ENCODE data around the gene TAF10.

Gene TAF10

DNA sequence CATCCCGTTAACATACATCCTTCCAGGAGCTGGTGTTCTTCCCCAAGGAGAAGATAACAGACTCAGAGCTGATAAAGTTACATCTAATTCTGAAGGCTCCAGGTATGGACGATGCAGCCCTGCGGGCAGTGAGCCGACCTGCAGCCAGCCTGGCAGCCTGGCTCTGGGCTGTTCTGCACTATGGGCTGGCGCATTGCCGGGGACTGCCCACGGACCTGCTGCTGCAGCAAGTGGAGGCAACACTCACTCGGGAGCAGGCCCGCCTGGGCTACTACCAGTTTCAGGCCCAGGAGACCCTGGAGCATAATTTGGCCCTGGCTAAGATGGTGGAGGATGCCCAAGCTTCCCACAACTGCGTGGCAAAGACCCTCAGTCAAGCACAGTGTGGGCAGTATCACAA is 48.3 kb downstream of the TAF10 start:
- no peak for DNase-seq (ENCODE audit: low spot score)
- TF ChIP-seq, protein P1, sequence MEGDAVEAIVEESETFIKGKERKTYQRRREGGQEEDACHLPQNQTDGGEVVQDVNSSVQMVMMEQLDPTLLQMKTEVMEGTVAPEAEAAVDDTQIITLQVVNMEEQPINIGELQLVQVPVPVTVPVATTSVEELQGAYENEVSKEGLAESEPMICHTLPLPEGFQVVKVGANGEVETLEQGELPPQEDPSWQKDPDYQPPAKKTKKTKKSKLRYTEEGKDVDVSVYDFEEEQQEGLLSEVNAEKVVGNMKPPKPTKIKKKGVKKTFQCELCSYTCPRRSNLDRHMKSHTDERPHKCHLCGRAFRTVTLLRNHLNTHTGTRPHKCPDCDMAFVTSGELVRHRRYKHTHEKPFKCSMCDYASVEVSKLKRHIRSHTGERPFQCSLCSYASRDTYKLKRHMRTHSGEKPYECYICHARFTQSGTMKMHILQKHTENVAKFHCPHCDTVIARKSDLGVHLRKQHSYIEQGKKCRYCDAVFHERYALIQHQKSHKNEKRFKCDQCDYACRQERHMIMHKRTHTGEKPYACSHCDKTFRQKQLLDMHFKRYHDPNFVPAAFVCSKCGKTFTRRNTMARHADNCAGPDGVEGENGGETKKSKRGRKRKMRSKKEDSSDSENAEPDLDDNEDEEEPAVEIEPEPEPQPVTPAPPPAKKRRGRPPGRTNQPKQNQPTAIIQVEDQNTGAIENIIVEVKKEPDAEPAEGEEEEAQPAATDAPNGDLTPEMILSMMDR (conservative IDR thresholded peaks at IDR 0.05; ENCODE audit: low read depth) = no peak
- ChIA-PET POLR2A (ENCODE audit: low non-redundant PET) (no interaction called here), CTCF (interaction anchor here (1.3 kb wide), 1 partner anchor 33 kb away, joined by 3 read pairs; no protein-coding TSS in a partner anchor)
- no peak overlapping the region for H3K27ac ChIP-seq

GRCh38 chr11:6563121-6563619 is 48.8 kb downstream of the TAF10 start:
- no peak for DNase-seq (ENCODE audit: low spot score)
- no peak overlapping the region for H3K27ac ChIP-seq
- ChIA-PET POLR2A (ENCODE audit: low non-redundant PET) (no interaction called here), CTCF (interaction anchor here (1.3 kb wide), 1 partner anchor 32 kb away, joined by 3 read pairs; no protein-coding TSS in a partner anchor)
- TF ChIP-seq, protein P1 (conservative IDR thresholded peaks at IDR 0.05; ENCODE audit: low read depth) = no peak

DNA sequence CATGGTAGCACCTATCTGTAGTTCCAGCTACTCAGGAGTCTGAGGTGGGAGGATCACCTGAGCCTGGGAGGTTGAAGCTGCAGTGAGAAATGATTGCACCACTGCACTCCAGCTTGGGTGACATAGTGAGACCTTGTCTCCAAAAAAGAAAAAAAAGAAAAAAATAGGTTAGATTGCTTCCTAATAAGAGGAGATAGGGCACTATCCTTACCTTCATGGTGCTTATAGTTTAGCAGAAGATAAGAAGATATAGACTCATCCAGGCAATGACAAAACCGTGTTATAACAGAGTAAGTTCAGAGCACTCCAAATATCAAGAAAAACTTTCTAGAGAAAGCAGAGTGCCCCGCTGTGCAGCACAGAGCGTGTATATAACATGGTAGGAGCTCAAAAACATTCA is 50.7 kb downstream of the TAF10 start:
- TF ChIP-seq, protein P1 (conservative IDR thresholded peaks at IDR 0.05; ENCODE audit: low read depth) = no peak
- DNase-seq (ENCODE audit: low spot score) = no peak
- ChIA-PET CTCF (no interaction called here), POLR2A (ENCODE audit: low non-redundant PET) (no interaction called here)
- H3K27ac ChIP-seq = no peak overlapping the region
